T-helper 1 cell treated with Interleukin-12 subunit alpha and Interleukin-12 subunit beta and Interleukin-4 antibody, amounts not matched to agents 30 ng/mL and 1 ng/mL, for 36 hours (primary cell): ENCODE measurements around the gene TMEM258. TPM values are rescaled to one million over a fixed set of nuclear protein-coding genes. Genes with fewer than 3 reads are reported as not detected.

Experiments
- intact Hi-C: fragments of 100-400 bp; cut with micrococcal nuclease; formaldehyde crosslinking; loops from one replicate; pipeline ENCODE4 v1.15.1; 2024
- total RNA-seq: library from RNA; stranded (reverse); gene quantifications from 2 replicates; pipeline ENCODE4 v1.2.3, GENCODE V29; 2022

The TMEM258 gene
- total RNA-seq, 1 donor from 2014 or later, result 173 TPM

GRCh38 chr11:61745781-61746441 is 46.5 kb downstream of the TMEM258 start:
- intact Hi-C loops, result loop anchor here (2.0 kb wide), 1 partner anchor 363 kb away; no protein-coding TSS in a partner anchor

GRCh38 chr11:61744609-61745156 is 47.7 kb downstream of the TMEM258 start:
- intact Hi-C loops, result no loop called here

- intact Hi-C loops, result no loop called here
These were observed 48.2 kb downstream of the TMEM258 start for GRCh38 chr11:61744181-61744580.

- intact Hi-C loops, result no loop called here
These were observed 48.8 kb downstream of the TMEM258 start for GRCh38 chr11:61743486-61744095.

GRCh38 chr11:61742391-61742790 is 50.0 kb downstream of the TMEM258 start:
- intact Hi-C loops, result no loop called here

- intact Hi-C loops, result no loop called here
These were observed 52.4 kb downstream of the TMEM258 start for GRCh38 chr11:61739966-61740365.

GRCh38 chr11:61739413-61739812 is 53.0 kb downstream of the TMEM258 start:
- intact Hi-C loops, result no loop called here

Other genes with a start within 250 kb of the TMEM258 start
- not detected in 2 replicates for gene SYT7, start 211.5 kb downstream of the TMEM258 start, total RNA-seq
- gene DAGLA, start 112.2 kb downstream of the TMEM258 start, total RNA-seq, result 0.17 and 0.25 TPM in 2 replicates
- 0.83 and 1.3 TPM in 2 replicates for gene MYRF, start 40.0 kb downstream of the TMEM258 start, total RNA-seq
- 96.3 and 104 TPM in 2 replicates for gene FEN1, start 312 bp upstream of the TMEM258 start, total RNA-seq
- gene FADS1, start 24.4 kb upstream of the TMEM258 start, total RNA-seq, result 70.0 and 71.6 TPM in 2 replicates
- gene FADS2, start 35.7 kb upstream of the TMEM258 start, total RNA-seq, result 232 and 234 TPM in 2 replicates
- 7.1 and 9.6 TPM in 2 replicates for gene FADS3, start 98.9 kb upstream of the TMEM258 start, total RNA-seq
- gene RAB3IL1, start 125.0 kb upstream of the TMEM258 start, total RNA-seq, result 0.34 and 0.41 TPM in 2 replicates
- gene BEST1, start 157.8 kb upstream of the TMEM258 start, total RNA-seq, result 0.44 TPM in 1 of 2 replicates, not detected in the other
- gene FTH1, start 175.0 kb upstream of the TMEM258 start, total RNA-seq, result 1,168 and 1,205 TPM in 2 replicates